ENCODE data around the gene CASD1.

CASD1 gene

GRCh38 chr7:94580601-94581000 is 71.0 kb downstream of the CASD1 start:
- peak; percentile 80 for DNase-seq (ENCODE audit: low read depth)

- peak; percentile 46 for DNase-seq (ENCODE audit: low read depth)
Measured at GRCh38 chr7:94584113-94584512, 74.5 kb downstream of the CASD1 start.

DNA sequence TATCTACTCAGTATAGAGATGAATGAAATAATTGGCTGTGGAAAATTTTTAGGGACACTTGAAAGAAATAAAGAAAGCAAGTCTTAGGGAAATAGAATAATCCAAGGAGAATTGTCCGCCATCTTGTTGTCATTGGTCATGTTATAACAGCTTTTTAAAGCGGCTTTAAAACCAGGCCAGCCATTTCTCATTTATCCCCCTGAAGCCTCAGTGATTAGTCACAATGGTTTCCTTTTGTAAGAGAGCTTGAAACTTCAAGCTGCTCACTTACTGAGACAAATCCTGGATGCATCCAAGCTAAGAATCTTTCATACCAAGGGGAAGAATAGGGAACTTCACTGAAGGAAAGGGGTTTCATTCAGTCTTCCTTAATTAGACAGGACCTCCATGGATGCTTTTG is 78.5 kb downstream of the CASD1 start:
- DNase-seq (ENCODE audit: low read depth) = peak; percentile 17

GRCh38 chr7:94590526-94591162 is 81.0 kb downstream of the CASD1 start:
- DNase-seq (ENCODE audit: low read depth) = no peak

DNA sequence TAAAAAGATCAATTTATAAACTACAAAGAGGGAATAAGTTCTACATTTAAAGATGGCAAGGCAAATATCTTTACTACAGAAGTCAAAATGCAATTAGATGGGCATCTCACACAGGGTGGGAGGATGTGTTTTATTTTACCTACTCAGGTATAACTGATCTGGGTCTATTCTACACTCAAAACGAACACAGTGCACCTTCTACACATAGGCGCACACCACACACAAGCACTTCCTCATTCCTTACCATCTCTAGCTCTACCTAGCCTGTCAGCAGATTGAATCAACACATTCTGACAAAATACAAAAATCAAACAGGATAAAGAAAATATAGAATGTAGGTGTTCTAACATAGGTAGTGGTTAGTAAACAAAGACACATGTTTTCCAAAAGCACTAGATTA is 81.6 kb downstream of the CASD1 start:
- no peak for DNase-seq (ENCODE audit: low read depth)

- no peak for DNase-seq (ENCODE audit: low read depth)
Measured at GRCh38 chr7:94594882-94595281, 85.3 kb downstream of the CASD1 start.

- DNase-seq (ENCODE audit: low read depth) = no peak
Measured at GRCh38 chr7:94595717-94596116, 86.1 kb downstream of the CASD1 start.

DNA sequence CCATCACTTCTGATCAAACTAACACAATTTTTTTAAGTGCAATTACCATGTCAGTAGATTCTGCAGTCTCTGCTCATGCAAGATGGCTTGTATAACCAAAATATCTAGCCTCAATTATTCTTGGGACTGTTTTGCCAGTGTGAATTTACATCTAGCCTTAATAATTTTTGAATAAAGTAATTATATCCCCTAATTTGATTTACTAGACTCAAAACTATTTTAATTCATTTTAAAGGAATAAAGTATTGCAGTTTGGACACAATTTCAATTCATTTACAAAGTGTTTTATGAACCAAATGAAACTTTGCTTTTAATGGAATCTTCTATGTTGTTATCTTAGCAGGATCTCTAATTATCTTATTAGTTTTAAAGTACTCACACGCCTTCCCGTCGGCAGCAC is 90.7 kb downstream of the CASD1 start:
- no peak for DNase-seq (ENCODE audit: low read depth)

DNA sequence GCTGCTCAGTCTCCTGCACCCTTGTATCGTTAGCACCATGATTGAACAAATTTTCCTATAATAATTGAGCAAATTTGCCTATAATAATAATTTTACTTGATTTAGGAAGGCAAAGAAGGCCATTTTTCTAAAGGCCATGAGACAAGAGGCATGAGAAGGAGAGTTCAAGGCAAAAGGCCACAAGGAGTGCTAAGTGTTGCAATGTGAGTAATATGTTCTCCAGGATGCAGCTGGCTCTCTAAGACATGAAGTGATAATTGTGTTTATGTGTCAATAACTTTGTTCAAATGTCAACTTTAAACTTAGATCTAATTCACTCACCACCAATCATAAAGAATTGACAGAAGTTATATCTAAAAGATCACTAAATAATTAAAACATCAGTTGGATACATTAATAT is 92.6 kb downstream of the CASD1 start:
- DNase-seq (ENCODE audit: low read depth) = no peak

GRCh38 chr7:94605031-94605430 is 95.4 kb downstream of the CASD1 start:
- peak; percentile 38 for DNase-seq (ENCODE audit: low read depth)
